Measurements from ENCODE around the gene RAB17.

DNA sequence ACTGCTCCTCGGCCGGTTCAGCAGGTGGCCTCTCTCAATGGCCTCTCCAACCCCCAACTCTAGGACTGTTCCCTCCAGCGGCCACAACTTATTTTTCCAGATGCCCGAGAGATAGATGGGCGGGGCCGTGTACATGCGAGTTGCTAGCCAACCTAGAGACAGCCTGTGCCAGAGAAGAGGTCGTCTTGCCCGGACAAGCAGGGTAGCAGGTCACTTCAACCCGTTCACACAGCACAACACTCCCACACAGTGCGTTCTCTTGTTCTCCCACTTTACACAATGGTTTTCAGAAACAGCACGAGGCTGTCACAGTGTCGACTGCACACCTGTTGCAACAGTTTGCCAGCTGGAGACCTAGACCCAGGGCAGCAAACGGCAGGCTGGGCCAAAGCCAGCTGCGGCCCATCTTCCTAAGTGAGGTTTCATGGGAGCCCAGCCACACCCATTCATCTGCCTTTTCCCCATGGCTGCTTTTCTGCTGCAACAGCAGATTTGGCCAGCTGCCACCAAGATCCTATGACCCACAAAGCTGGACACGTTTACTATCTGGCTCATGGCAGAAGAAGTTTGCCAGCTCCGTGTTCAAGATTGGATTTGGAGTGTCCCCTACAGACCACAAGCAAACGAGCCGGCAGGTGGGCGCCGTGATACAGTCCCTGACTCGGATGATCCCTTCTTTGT is 31.4 kb downstream of the RAB17 start:
- TF ChIP-seq POLR2A (IDR thresholded peaks at IDR 0.05; ENCODE audit: low read depth, low read length) (no peak), EP300 (IDR thresholded peaks at IDR 0.05; ENCODE audit: borderline replicate concordance in 1 of 2, control insufficient read depth in 1 of 2, low read depth in 2 of 2, low read length in 2 of 2) (no peak), CBX5 (IDR thresholded peaks at IDR 0.05; ENCODE audit: low read depth) (no peak), ZNF384 (IDR thresholded peaks at IDR 0.05; ENCODE audit: borderline replicate concordance, low read depth, low read length) (no peak), FOXM1 (IDR thresholded peaks at IDR 0.05; ENCODE audit: low read depth, low read length) (no peak), BACH1 (IDR thresholded peaks at IDR 0.05; ENCODE audit: borderline replicate concordance) (no peak), STAT3 (IDR thresholded peaks at IDR 0.05; ENCODE audit: low read depth, low read length) (no peak), RUNX3 (IDR thresholded peaks at IDR 0.05; ENCODE audit: low read length) (no peak), NFYB (IDR thresholded peaks at IDR 0.05; ENCODE audit: insufficient read depth, low read depth, low read length) (no peak), NRF1 (conservative IDR thresholded peaks at IDR 0.05; ENCODE audit: low read depth, low read length) (no peak)
- TF ChIP-seq, protein P1, sequence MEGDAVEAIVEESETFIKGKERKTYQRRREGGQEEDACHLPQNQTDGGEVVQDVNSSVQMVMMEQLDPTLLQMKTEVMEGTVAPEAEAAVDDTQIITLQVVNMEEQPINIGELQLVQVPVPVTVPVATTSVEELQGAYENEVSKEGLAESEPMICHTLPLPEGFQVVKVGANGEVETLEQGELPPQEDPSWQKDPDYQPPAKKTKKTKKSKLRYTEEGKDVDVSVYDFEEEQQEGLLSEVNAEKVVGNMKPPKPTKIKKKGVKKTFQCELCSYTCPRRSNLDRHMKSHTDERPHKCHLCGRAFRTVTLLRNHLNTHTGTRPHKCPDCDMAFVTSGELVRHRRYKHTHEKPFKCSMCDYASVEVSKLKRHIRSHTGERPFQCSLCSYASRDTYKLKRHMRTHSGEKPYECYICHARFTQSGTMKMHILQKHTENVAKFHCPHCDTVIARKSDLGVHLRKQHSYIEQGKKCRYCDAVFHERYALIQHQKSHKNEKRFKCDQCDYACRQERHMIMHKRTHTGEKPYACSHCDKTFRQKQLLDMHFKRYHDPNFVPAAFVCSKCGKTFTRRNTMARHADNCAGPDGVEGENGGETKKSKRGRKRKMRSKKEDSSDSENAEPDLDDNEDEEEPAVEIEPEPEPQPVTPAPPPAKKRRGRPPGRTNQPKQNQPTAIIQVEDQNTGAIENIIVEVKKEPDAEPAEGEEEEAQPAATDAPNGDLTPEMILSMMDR (IDR thresholded peaks at IDR 0.05 in 2 of 3, conservative IDR thresholded peaks at IDR 0.05 in 1 of 3; ENCODE audit: control insufficient read depth in 2 of 3, extremely low read depth in 1 of 3, insufficient read depth in 1 of 3, low read depth in 3 of 3, low read length in 3 of 3): no peak

Measured in GM12878 (cell line).